SKM-1 treated with dmso at 0.1 percent for 144 hours (cell line): ENCODE results near the gene FRY.

Experiments used
- DNase-seq: peaks from one replicate; lab custom pipeline; 2025; ENCODE audit not compliant: unreplicated experiment; lab: John Stamatoyannopoulos, UW

FRY gene

GRCh38 chr13:32079587-32079986, 48.0 kb downstream of the FRY start:
- no peak for DNase-seq

- DNase-seq: no peak
Observed at GRCh38 chr13:32080328-32080744, 48.8 kb downstream of the FRY start.

GRCh38 chr13:32081591-32081990, 50.0 kb downstream of the FRY start:
- DNase-seq: no peak

- DNase-seq: no peak
Observed at GRCh38 chr13:32086366-32086765, 54.8 kb downstream of the FRY start.

- no peak for DNase-seq
Observed at GRCh38 chr13:32086791-32087441, 55.3 kb downstream of the FRY start.

GRCh38 chr13:32087955-32088747, 56.6 kb downstream of the FRY start:
- no peak for DNase-seq

- DNase-seq: no peak
Observed at GRCh38 chr13:32092496-32092895, 60.9 kb downstream of the FRY start.

GRCh38 chr13:32093006-32093405, 61.4 kb downstream of the FRY start:
- DNase-seq: no peak

- DNase-seq: no peak
Observed at GRCh38 chr13:32098272-32098671, 66.7 kb downstream of the FRY start.

GRCh38 chr13:32105653-32106313, 74.2 kb downstream of the FRY start:
- no peak for DNase-seq

- DNase-seq: no peak
Observed at GRCh38 chr13:32107474-32107873, 75.9 kb downstream of the FRY start.

- DNase-seq: no peak
Observed at GRCh38 chr13:32107973-32108372, 76.4 kb downstream of the FRY start.

- peak; percentile 42 for DNase-seq
Observed at GRCh38 chr13:32113532-32113931, 82.0 kb downstream of the FRY start.

- DNase-seq: no peak
Observed at GRCh38 chr13:32114284-32114950, 82.8 kb downstream of the FRY start.

GRCh38 chr13:32115066-32115465, 83.5 kb downstream of the FRY start:
- DNase-seq: peak; percentile 49

GRCh38 chr13:32116210-32116609, 84.6 kb downstream of the FRY start:
- DNase-seq: peak; percentile 94

GRCh38 chr13:32117001-32117400, 85.4 kb downstream of the FRY start:
- DNase-seq: no peak

GRCh38 chr13:32117701-32118100, 86.1 kb downstream of the FRY start:
- DNase-seq: peak; percentile 84

- no peak for DNase-seq
Observed at GRCh38 chr13:32121316-32121715, 89.7 kb downstream of the FRY start.

- DNase-seq: peak; percentile 89
Observed at GRCh38 chr13:32124743-32125142, 93.2 kb downstream of the FRY start.

- peak; percentile 85 for DNase-seq
Observed at GRCh38 chr13:32125221-32125689, 93.7 kb downstream of the FRY start.
